Fibroblast of villous mesenchyme (primary cell): Measurements from ENCODE around the gene FAM161A. TPM values are rescaled to one million over a fixed set of nuclear protein-coding genes. Genes with fewer than 3 reads are reported as not detected.
"Not testable (repeated sequence)": the region's sequence is repeated elsewhere in the genome, so short reads cannot be mapped to it uniquely, and the experiment has no call there.

ENCODE experiments used
- DNase-seq: peaks from one replicate; pipeline ENCODE4 v3.0.0-alpha.2; 2010; ENCODE audit warnings: low read depth
- H3K4me3 ChIP-seq: 2 replicates; pipeline ENCODE4 v1.5.1; 2011; ENCODE audit warnings: low read depth, mild to moderate bottlenecking, low read length
- total RNA-seq: library from RNA; depleted of rRNA; stranded (reverse); fragments of >200 nt; gene quantifications from 2 replicates; pipeline ENCODE4 v1.2.3, GENCODE V29; 2012
- TF ChIP-seq, protein P1 (sequence below): IDR thresholded peaks from 2 replicates; pipeline ENCODE4 v1.5.1; 2012; ENCODE audit warnings: low read depth, mild to moderate bottlenecking, low read length; ENCODE audit not compliant: insufficient read depth

The FAM161A gene
- total RNA-seq, 1 donor = 2.2 TPM

DNA sequence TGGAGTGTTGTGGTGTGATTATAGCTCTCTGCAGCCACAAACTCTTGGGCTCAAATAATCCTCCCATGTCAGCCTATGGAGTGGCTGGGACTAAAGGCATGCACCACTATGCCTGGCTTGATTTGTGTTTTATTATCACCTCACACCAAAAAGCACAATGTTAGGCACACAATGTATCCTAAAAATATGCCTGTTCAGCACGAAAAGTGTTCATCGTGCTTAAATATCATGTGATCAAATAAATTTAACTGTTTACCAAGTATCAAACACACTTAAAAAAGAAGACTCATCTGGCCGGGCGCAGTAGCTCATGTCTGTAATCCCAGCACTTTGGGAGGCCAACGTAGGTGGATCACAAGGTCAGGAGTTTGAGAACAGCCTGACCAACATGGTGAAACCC lies 29.0 kb upstream of the FAM161A start:
- no peak for DNase-seq
- H3K4me3 ChIP-seq = no peak overlapping the region
- TF ChIP-seq, protein P1, sequence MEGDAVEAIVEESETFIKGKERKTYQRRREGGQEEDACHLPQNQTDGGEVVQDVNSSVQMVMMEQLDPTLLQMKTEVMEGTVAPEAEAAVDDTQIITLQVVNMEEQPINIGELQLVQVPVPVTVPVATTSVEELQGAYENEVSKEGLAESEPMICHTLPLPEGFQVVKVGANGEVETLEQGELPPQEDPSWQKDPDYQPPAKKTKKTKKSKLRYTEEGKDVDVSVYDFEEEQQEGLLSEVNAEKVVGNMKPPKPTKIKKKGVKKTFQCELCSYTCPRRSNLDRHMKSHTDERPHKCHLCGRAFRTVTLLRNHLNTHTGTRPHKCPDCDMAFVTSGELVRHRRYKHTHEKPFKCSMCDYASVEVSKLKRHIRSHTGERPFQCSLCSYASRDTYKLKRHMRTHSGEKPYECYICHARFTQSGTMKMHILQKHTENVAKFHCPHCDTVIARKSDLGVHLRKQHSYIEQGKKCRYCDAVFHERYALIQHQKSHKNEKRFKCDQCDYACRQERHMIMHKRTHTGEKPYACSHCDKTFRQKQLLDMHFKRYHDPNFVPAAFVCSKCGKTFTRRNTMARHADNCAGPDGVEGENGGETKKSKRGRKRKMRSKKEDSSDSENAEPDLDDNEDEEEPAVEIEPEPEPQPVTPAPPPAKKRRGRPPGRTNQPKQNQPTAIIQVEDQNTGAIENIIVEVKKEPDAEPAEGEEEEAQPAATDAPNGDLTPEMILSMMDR = no peak

DNA sequence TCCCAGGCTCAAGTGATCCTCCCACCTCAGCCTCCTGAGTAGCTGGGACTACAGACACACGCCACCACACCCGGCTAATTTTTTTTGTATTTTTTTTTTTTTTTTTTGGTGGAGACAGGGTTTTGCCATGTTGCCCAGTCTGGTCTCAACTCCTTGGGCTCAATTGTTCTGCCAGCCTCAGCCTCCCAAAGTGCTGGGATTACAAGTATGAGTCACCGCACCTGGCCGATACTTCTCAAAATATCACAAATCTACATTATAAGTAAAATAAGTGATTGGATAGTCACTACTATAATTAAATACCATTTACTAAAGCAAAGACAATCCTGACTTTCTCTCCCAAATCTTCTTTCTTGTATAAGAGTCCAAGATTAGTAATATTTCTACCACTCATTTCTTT lies 25.5 kb upstream of the FAM161A start:
- not testable (repeated sequence) for H3K4me3 ChIP-seq, DNase-seq

DNA sequence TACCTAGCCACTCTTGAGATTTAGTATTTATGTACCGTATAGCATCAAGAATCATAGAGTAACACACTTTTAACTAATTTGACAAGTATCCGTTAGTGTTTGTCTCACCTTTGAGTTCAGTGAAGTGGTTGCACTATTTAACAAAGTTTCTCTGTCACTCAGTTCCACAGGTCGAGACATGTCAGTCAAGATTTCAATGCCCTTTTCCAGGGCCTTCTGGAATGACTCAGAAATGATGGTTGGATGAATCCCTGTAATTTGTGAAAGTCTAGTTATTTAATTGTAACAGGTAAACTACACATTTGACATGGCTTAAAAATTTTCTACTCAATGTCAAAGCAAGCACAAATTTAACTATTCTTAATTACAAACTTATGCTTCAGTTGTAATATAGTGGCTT lies 24.9 kb upstream of the FAM161A start:
- TF ChIP-seq, protein P1 = no peak
- DNase-seq = no peak
- no peak overlapping the region for H3K4me3 ChIP-seq

DNA sequence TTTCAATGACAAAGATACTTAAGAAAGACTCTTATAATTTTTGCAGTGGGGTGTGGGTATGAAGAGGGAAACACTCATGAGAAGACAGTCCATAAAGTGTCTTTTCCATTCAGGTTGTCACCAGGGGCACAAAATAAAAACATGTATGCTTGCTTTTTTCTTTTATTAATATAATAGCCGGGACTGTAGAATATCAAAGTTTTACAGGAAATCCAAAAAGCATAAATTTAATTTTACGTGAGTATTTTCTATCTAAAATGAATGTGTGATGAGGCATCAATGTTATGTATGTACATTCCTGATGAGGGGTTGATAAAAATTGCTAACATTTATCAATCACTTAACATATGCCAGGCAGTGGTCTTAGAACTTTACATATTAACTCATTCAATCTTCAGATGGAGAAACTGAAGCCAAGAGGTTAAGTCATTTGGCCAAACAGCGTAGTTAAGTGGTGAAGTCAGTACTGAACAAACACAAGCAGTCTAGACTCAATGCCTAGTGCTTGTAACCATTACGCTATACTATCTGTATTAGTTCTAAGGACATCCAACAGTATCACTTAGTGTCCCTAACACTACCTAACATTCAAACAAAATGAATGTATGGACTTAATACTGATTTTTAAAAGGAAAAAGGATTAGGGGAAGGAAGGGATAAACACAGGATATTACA lies 23.8 kb upstream of the FAM161A start:
- TF ChIP-seq, protein P1 = no peak
- DNase-seq = no peak
- no peak overlapping the region for H3K4me3 ChIP-seq

DNA sequence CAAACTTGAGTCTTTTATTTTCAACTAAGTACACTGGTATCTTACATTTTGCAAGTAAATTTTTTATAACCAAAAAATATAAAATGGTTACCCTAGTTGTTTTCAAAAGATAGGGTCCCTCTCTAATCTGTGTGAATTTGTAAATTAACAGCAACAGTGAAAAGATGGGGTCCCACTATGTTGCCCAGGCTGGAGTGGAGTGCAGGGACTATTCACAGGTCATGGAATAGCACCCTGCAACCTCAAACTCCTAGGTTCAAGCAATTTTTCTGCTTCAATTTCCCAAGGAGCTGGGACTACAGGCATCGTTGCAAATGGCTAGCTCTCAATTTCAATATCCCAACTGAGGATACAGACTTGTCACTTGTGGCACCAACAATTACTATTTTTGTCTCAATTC lies 22.5 kb upstream of the FAM161A start:
- no peak for DNase-seq
- no peak overlapping the region for H3K4me3 ChIP-seq
- TF ChIP-seq, protein P1 = no peak

DNA sequence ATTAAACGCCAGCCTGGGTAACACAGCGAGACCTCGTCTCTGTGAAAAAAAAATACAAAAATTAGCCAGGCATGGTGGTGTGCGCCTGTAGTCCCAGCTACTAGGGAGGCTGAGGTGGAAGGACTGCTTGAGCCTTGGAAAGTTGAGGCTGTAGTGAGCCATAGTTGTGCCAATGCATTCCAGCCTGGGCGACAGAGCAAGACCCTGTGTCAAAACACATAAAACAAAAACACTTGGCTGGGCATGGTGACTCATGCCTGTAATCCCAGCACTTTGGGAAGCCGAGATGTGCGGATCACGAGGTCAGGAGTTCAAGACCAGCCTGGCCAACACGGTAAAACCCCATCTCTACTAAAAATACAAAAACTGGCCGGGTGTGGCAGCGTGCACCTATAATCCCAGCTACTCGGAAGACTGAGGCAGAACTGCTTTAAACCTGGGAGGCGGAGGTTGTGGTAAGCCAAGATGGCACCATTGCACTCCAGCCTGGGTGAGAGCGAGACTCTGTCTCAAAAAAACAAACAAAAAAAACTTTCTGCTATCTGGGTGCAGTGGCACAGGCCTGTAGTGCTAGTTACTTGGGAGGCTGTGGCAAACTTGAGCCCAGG lies 12.7 kb upstream of the FAM161A start:
- H3K4me3 ChIP-seq, DNase-seq: not testable (repeated sequence)

DNA sequence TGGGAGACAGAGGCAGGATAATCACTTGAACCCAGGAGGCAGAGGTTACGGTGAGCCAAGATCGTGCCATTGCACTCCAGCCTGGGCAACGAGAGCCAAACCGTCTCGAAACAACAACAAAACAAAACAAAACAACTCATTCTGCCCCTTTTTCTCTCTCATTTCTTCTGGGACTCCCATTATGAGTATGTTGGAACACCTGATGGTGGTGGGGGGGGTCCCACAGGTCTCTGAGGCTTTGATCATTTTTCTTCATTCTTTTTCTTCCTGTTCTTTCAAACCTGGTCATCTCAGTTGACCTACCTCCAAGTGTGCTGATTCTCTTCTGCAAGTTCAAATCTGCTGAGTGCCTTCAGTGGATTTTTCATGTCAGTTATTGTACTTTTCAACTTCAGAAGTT lies 8.2 kb upstream of the FAM161A start:
- DNase-seq = no peak
- TF ChIP-seq, protein P1 = no peak
- no peak overlapping the region for H3K4me3 ChIP-seq

DNA sequence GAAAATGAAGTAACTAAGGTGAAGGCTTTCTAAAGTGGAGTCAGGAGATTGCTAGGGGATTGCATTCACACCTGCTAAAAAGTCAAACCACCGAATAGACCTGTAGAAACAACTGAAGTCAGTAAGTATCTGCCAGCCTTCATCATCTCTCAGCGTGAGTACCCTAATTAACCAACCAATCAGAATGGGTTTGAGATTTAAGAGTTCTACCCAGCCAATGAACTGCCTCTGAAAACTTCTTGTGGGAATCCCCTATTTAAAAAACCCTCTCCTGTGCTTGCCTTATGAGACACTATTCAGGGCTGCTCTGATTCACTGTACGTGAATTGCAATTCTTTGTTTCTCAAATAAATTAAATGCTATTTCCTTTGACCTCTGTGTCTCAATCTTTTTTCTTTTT lies 3.4 kb upstream of the FAM161A start:
- TF ChIP-seq, protein P1 = no peak
- no peak for DNase-seq
- no peak overlapping the region for H3K4me3 ChIP-seq
